SK-N-SH treated with all-trans-retinoic acid at 6 μM for 48 hours (cell line): ENCODE results near the gene PNLIP.

ENCODE experiments used
- BACH2 ChIP-seq: fragments of 250-450 bp; sonication (Bioruptor Pico); IDR thresholded peaks from 2 replicates; pipeline ENCODE4 v1.9.0; 2021; ENCODE audit warnings: mild to moderate bottlenecking, borderline replicate concordance
- GLIS3 ChIP-seq: fragments of 250-450 bp; sonication (Bioruptor Pico); IDR thresholded peaks from 2 replicates; pipeline ENCODE4 v1.5.0; 2020; ENCODE audit warnings: mild to moderate bottlenecking, moderate library complexity
- OSR1 ChIP-seq: fragments of 250-450 bp; sonication (Bioruptor Pico); IDR thresholded peaks from 2 replicates; pipeline ENCODE4 v1.8.0; 2022; ENCODE audit warnings: moderate library complexity, mild to moderate bottlenecking, inconsistent platforms
- PPARA ChIP-seq: fragments of 250-450 bp; sonication (Bioruptor Pico); IDR thresholded peaks from 2 replicates; pipeline ENCODE4 v1.5.0; 2020; ENCODE audit warnings: mild to moderate bottlenecking, borderline replicate concordance
- RARB ChIP-seq: fragments of 250-450 bp; sonication (Bioruptor Pico); IDR thresholded peaks from 2 replicates; pipeline ENCODE4 v1.8.0; 2021; ENCODE audit warnings: mild to moderate bottlenecking, moderate library complexity
- SNAI2 ChIP-seq: fragments of 250-450 bp; sonication (Bioruptor Pico); IDR thresholded peaks from 2 replicates; pipeline ENCODE4 v1.5.0; 2020; ENCODE audit warnings: mild to moderate bottlenecking, moderate library complexity
- ZC3H10 ChIP-seq: fragments of 250-450 bp; sonication (Bioruptor Pico); IDR thresholded peaks from 2 replicates; pipeline ENCODE4 v1.5.1; 2021; ENCODE audit warnings: mild to moderate bottlenecking, moderate library complexity
- ZFP3 ChIP-seq: fragments of 250-450 bp; sonication (Bioruptor Pico); IDR thresholded peaks from 2 replicates; pipeline ENCODE4 v1.5.0; 2020; ENCODE audit warnings: mild to moderate bottlenecking, moderate library complexity
- ZFP30 ChIP-seq: fragments of 450-650 bp; formaldehyde crosslinking; IDR thresholded peaks from 2 replicates; pipeline ENCODE4 v1.5.0; 2022; ENCODE audit warnings: mild to moderate bottlenecking, moderate library complexity
- ZNF70 ChIP-seq: fragments of 450-650 bp; formaldehyde crosslinking; IDR thresholded peaks from 2 replicates; pipeline ENCODE4 v1.5.0; 2020; ENCODE audit warnings: mild to moderate bottlenecking, moderate library complexity
- TF ChIP-seq, protein P1 (sequence below): fragments of 250-450 bp; sonication (Bioruptor Pico); IDR thresholded peaks from 2 replicates; pipeline ENCODE4 v1.5.1; 2020; ENCODE audit warnings: low read depth, mild to moderate bottlenecking, moderate library complexity
- TF ChIP-seq, protein P2 (sequence below): fragments of 250-450 bp; sonication (Bioruptor Pico); IDR thresholded peaks from 2 replicates; pipeline ENCODE4 v1.8.0; 2020; ENCODE audit warnings: mild to moderate bottlenecking, moderate library complexity, borderline replicate concordance
- TF ChIP-seq, protein P3 (sequence below): fragments of 250-450 bp; sonication (Bioruptor Pico); IDR thresholded peaks from 2 replicates; pipeline ENCODE4 v1.5.1; 2021; ENCODE audit warnings: mild to moderate bottlenecking, moderate library complexity
- TF ChIP-seq, protein P4 (sequence below): fragments of 250-450 bp; sonication (Bioruptor Pico); IDR thresholded peaks from 2 replicates; pipeline ENCODE4 v1.5.0; 2020; ENCODE audit warnings: mild to moderate bottlenecking, moderate library complexity

DNA sequence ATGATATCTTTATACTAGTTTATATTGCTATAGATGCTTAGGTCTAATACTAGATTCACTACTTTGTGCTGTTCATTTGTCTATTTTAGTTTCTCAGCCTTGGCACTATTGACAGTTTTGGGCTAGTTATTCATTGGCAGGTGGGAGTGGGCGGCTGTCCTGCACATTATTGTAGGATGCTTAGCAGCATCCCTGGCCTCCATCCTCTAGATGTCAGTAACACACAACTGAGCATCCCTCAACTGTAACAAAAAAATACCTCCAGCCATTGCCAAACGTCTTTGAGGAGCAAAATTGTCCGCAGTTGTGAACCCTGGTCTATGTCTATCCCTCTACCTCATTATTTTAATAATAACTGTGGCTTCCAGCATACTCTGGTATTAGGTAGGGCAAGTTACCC lies 34.4 kb upstream of the PNLIP start:
- no peak for TF ChIP-seq BACH2 (CRISPR knock-in tag)
- no peak for TF ChIP-seq OSR1
- TF ChIP-seq, protein P1, sequence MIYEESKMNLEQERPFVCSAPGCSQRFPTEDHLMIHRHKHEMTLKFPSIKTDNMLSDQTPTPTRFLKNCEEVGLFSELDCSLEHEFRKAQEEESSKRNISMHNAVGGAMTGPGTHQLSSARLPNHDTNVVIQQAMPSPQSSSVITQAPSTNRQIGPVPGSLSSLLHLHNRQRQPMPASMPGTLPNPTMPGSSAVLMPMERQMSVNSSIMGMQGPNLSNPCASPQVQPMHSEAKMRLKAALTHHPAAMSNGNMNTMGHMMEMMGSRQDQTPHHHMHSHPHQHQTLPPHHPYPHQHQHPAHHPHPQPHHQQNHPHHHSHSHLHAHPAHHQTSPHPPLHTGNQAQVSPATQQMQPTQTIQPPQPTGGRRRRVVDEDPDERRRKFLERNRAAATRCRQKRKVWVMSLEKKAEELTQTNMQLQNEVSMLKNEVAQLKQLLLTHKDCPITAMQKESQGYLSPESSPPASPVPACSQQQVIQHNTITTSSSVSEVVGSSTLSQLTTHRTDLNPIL (CRISPR knock-in tag) = no peak
- no peak for TF ChIP-seq PPARA
- TF ChIP-seq, protein P2, sequence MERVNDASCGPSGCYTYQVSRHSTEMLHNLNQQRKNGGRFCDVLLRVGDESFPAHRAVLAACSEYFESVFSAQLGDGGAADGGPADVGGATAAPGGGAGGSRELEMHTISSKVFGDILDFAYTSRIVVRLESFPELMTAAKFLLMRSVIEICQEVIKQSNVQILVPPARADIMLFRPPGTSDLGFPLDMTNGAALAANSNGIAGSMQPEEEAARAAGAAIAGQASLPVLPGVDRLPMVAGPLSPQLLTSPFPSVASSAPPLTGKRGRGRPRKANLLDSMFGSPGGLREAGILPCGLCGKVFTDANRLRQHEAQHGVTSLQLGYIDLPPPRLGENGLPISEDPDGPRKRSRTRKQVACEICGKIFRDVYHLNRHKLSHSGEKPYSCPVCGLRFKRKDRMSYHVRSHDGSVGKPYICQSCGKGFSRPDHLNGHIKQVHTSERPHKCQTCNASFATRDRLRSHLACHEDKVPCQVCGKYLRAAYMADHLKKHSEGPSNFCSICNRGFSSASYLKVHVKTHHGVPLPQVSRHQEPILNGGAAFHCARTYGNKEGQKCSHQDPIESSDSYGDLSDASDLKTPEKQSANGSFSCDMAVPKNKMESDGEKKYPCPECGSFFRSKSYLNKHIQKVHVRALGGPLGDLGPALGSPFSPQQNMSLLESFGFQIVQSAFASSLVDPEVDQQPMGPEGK (CRISPR knock-in tag) = no peak
- no peak for TF ChIP-seq ZFP3 (CRISPR knock-in tag)
- TF ChIP-seq, protein P3, sequence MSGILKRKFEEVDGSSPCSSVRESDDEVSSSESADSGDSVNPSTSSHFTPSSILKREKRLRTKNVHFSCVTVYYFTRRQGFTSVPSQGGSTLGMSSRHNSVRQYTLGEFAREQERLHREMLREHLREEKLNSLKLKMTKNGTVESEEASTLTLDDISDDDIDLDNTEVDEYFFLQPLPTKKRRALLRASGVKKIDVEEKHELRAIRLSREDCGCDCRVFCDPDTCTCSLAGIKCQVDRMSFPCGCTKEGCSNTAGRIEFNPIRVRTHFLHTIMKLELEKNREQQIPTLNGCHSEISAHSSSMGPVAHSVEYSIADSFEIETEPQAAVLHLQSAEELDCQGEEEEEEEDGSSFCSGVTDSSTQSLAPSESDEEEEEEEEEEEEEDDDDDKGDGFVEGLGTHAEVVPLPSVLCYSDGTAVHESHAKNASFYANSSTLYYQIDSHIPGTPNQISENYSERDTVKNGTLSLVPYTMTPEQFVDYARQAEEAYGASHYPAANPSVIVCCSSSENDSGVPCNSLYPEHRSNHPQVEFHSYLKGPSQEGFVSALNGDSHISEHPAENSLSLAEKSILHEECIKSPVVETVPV (CRISPR knock-in tag) = no peak
- TF ChIP-seq RARB (CRISPR knock-in tag) = no peak
- TF ChIP-seq GLIS3 (CRISPR knock-in tag) = no peak
- TF ChIP-seq SNAI2 = no peak
- TF ChIP-seq ZFP30 (CRISPR knock-in tag) = no peak
- TF ChIP-seq, protein P4, sequence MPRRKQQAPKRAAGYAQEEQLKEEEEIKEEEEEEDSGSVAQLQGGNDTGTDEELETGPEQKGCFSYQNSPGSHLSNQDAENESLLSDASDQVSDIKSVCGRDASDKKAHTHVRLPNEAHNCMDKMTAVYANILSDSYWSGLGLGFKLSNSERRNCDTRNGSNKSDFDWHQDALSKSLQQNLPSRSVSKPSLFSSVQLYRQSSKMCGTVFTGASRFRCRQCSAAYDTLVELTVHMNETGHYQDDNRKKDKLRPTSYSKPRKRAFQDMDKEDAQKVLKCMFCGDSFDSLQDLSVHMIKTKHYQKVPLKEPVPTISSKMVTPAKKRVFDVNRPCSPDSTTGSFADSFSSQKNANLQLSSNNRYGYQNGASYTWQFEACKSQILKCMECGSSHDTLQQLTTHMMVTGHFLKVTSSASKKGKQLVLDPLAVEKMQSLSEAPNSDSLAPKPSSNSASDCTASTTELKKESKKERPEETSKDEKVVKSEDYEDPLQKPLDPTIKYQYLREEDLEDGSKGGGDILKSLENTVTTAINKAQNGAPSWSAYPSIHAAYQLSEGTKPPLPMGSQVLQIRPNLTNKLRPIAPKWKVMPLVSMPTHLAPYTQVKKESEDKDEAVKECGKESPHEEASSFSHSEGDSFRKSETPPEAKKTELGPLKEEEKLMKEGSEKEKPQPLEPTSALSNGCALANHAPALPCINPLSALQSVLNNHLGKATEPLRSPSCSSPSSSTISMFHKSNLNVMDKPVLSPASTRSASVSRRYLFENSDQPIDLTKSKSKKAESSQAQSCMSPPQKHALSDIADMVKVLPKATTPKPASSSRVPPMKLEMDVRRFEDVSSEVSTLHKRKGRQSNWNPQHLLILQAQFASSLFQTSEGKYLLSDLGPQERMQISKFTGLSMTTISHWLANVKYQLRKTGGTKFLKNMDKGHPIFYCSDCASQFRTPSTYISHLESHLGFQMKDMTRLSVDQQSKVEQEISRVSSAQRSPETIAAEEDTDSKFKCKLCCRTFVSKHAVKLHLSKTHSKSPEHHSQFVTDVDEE (CRISPR knock-in tag) = no peak
- TF ChIP-seq ZNF70 = no peak
- TF ChIP-seq ZC3H10 (CRISPR knock-in tag) = no peak
